HepG2 (cell line): ENCODE measurements around the gene DNAJC21. TPM values are rescaled to one million over a fixed set of nuclear protein-coding genes. Genes with fewer than 3 reads are reported as not detected.

Source experiments
- ATAC-seq: fragments of 200-7000 bp; cut with Tn5 transposase; 3 replicates; pipeline ENCODE4 v1.9.1; 2020; ENCODE audit warnings: mild to moderate bottlenecking, moderate library complexity
- BruUV-seq: library from RNA; stranded (reverse); fragments of 400-500 nt; replicated peaks from 2 replicates; lab custom pipeline; 2021; lab: Mats Ljungman, UMichigan
- CTCF ChIA-PET: fragments of 300-600 bp; formaldehyde crosslinking; extraction: SDS; loops from one replicate; lab custom pipeline; 2021; ENCODE audit warnings: low total read pairs, inconsistent platforms, low intra/inter-chr PET ratio; lab: Yijun Ruan, JAX
- POLR2A ChIA-PET: fragments of 350-600 bp; sonication (Branson Sonifier 250); formaldehyde crosslinking; loops from one replicate; lab custom pipeline; 2020; ENCODE audit warnings: antibody characterized with exemption, inconsistent platforms; lab: Yijun Ruan, JAX
- DNase-seq: peaks from one replicate; pipeline ENCODE4 v3.0.0-alpha.2; 2015; ENCODE audit warnings: low spot score
- FAIRE-seq: peaks from 3 replicates; lab custom pipeline; 2011; peaks lifted over from hg19 to GRCh38; lab: Jason Lieb, UNC
- H2AFZ ChIP-seq: one replicate; pipeline ENCODE4 v1.6.1; 2011; ENCODE audit warnings: low read length, inconsistent platforms
- H3K27ac ChIP-seq: fragments of 300-600 bp; 3 replicates; pipeline ENCODE4 v1.8.0; 2011; ENCODE audit warnings: mixed run types, mild to moderate bottlenecking, mixed read lengths, low read length, inconsistent platforms; ENCODE audit not compliant: insufficient read depth; ENCODE audit errors: extremely low read length
- H3K27me3 ChIP-seq, 2 experiments: fragments of 200-600 bp in 1 of 2; 2 replicates in 1 of 2; 3 replicates in 1 of 2; pipeline versions ENCODE4 v1.6.0 to v1.8.0; 2011; ENCODE audit warnings: low read length in 2 of 2, mild to moderate bottlenecking in 2 of 2, moderate library complexity in 2 of 2, inconsistent platforms in 1 of 2; ENCODE audit not compliant: insufficient read depth in 2 of 2, control insufficient read depth in 1 of 2
- H3K36me3 ChIP-seq, 2 experiments: fragments of 200-600 bp in 1 of 2; replicated peaks in 1 of 2; 2 replicates in 1 of 2; 3 replicates in 1 of 2; pipeline versions ENCODE4 v1.5.1 to v1.8.0; 2011; ENCODE audit warnings: low read length in 2 of 2, inconsistent platforms in 1 of 2; ENCODE audit not compliant: insufficient read depth in 2 of 2, control insufficient read depth in 1 of 2
- H3K4me1 ChIP-seq: 2 replicates; pipeline ENCODE4 v1.5.1; 2012; ENCODE audit warnings: low read length, inconsistent platforms; ENCODE audit not compliant: insufficient read depth
- H3K4me2 ChIP-seq: 2 replicates; pipeline ENCODE4 v1.6.0; 2011; ENCODE audit warnings: low read depth, low read length, inconsistent platforms
- H3K4me3 ChIP-seq, 3 experiments: fragments of 200-600 bp in 1 of 3; sonication (generic), shearing (Covaris generic) in 1 of 3; replicated peaks in 1 of 3; 2 replicates each; pipeline ENCODE4 v1.5.1; 2011 to 2016; ENCODE audit warnings: low read length in 3 of 3, inconsistent platforms in 2 of 3, low read depth in 2 of 3, mild to moderate bottlenecking in 2 of 3, control low read depth in 1 of 3, mixed read lengths in 1 of 3; ENCODE audit not compliant: insufficient read depth in 1 of 3
- H3K79me2 ChIP-seq: one replicate; pipeline ENCODE4 v1.6.1; 2011; ENCODE audit warnings: low read length, inconsistent platforms; ENCODE audit not compliant: insufficient read depth
- H3K9ac ChIP-seq: 2 replicates; pipeline ENCODE4 v1.6.0; 2011; ENCODE audit warnings: mild to moderate bottlenecking, low read depth, low read length, inconsistent platforms; ENCODE audit not compliant: insufficient read depth
- H3K9me3 ChIP-seq: 2 replicates; pipeline ENCODE4 v1.5.1; 2012; ENCODE audit warnings: mild to moderate bottlenecking, low read length
- H4K20me1 ChIP-seq: 2 replicates; pipeline ENCODE4 v1.6.0; 2011; ENCODE audit warnings: inconsistent platforms, mild to moderate bottlenecking, low read length, moderate library complexity; ENCODE audit not compliant: insufficient read depth
- CEBPB ChIP-seq: IDR thresholded peaks from 2 replicates; pipeline ENCODE4 v1.6.1; 2011; ENCODE audit warnings: low read depth, low read length, improper control_type of control experiment, borderline replicate concordance
- NFE2L2 ChIP-seq: fragments of 150-350 bp; IDR thresholded peaks from 2 replicates; pipeline ENCODE4 v1.6.1; 2014; ENCODE audit warnings: low read length
- NONO ChIP-seq, 2 experiments: fragments of 450-650 bp in 1 of 2; sonication (generic) in 1 of 2; formaldehyde crosslinking in 1 of 2; IDR thresholded peaks in 1 of 2; conservative IDR thresholded peaks in 1 of 2; 2 replicates each; pipeline versions ENCODE4 v1.6.1 to v1.8.0; 2017 to 2022; ENCODE audit warnings: mild to moderate bottlenecking in 1 of 2, missing genetic modification reagents in 1 of 2, moderate library complexity in 1 of 2
- NR2F6 ChIP-seq, 2 experiments: IDR thresholded peaks; 2 replicates each; pipeline ENCODE4 v1.6.1; 2016; ENCODE audit warnings: antibody characterized with exemption in 1 of 2, mild to moderate bottlenecking in 1 of 2
- ZNF121 ChIP-seq: sonication (generic); formaldehyde crosslinking; IDR thresholded peaks from 2 replicates; pipeline ENCODE4 v1.5.0; 2020; ENCODE audit warnings: mild to moderate bottlenecking, missing genetic modification reagents
- WGBS: methylation state at CpG from one replicate; pipeline ENCODE4 v1.1.6; 2017; ENCODE audit warnings: low lambda C conversion rate; 5-methylcytosine and 5-hydroxymethylcytosine counted together
- in situ Hi-C: cut with HindIII; loops from 2 replicates; pipeline ENCODE4 v1.10.0; 2017; ENCODE audit warnings: low pct_unique_long_range_greater_than_20kb; ENCODE audit not compliant: extremely low pct_ligation_motif_present
- intact Hi-C: fragments of 100-400 bp; cut with micrococcal nuclease; formaldehyde crosslinking; loops from one replicate; pipeline ENCODE4 v1.10.0; 2022; ENCODE audit not compliant: unreplicated experiment
- polyA plus RNA-seq, 8 experiments: library from polyadenylated mRNA; depleted of rRNA in 3 of 8; stranded (reverse) in 7 of 8; unstranded in 1 of 8; fragments of >200 nt; fragmentation: Illumina TruSeq in 4 of 8; extraction: Trizol in 4 of 8; gene quantifications; 2 replicates each; pipeline versions ENCODE4 v1.2.1 to v1.2.3, GENCODE V29; 2011 to 2016; ENCODE audit warnings: low read depth in 4 of 8, missing spikeins in 1 of 8, mixed read lengths in 1 of 8; ENCODE audit not compliant: insufficient read depth in 1 of 8
- total RNA-seq, 5 experiments: library from RNA; depleted of rRNA; stranded (reverse); fragments of >200 nt; fragmentation: Illumina TruSeq; extraction: Trizol; gene quantifications; 2 replicates each; pipeline ENCODE4 v1.2.3, GENCODE V29; 2016; ENCODE audit warnings: low read depth in 1 of 5
- TF ChIP-seq, protein P1 (sequence below): sonication (generic); formaldehyde crosslinking; IDR thresholded peaks from 2 replicates; pipeline ENCODE4 v1.5.0; 2020; ENCODE audit warnings: mild to moderate bottlenecking, missing genetic modification reagents
- TF ChIP-seq, protein P2 (sequence below): sonication (generic); formaldehyde crosslinking; IDR thresholded peaks from 2 replicates; pipeline ENCODE4 v1.4.0; 2020; ENCODE audit warnings: missing genetic modification reagents, mild to moderate bottlenecking, borderline replicate concordance
- TF ChIP-seq, protein P3 (sequence below): sonication (generic); formaldehyde crosslinking; conservative IDR thresholded peaks from 2 replicates; pipeline ENCODE4 v1.8.1; 2023; ENCODE audit warnings: missing genetic modification reagents
- TF ChIP-seq, protein P4 (sequence below): sonication (generic); formaldehyde crosslinking; IDR thresholded peaks from 2 replicates; pipeline ENCODE4 v1.4.0; 2020; ENCODE audit warnings: missing genetic modification reagents

Gene DNAJC21
- total and polyA plus RNA-seq, 2 of the 13 experiments (the other 11 are each of a cell fraction or from before 2014, with no cell fraction given) = 10.9 to 41.6 TPM

DNA sequence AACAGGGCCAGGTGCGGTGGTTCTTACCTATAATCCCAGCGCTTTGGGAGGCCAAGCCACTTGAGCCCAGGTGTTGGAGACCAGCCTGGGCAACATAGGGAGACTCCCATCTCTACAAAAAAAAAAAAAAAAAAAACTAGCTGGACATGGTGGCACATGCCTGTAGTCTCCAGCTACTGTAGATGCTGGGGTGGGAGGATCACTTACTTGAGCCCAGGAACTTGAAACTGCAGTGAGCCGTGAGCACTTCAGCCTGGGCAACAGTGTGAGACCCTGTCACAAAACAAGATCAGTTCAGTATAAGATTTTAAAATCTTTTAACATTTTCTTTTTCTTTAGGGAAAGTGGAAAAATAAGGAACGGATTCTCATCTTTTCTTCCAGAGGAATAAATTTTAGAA is 11.3 kb upstream of the DNAJC21 start:
- ATAC-seq = no peak
- Histone ChIP-seq H3K27me3 (no peaks in the 10 kb centered on the region; a peak in 1 of 5 replicates), H3K4me2 (peak overlapping the region; percentile 69), H3K9me3 (no peaks in the 10 kb centered on the region), H3K9ac (no peak overlapping the region), H3K79me2 (peaks cover 61% of the 10 kb centered on the region), H2AFZ (no peak overlapping the region), H3K4me3 (peak overlapping the region in 1 of 3 experiments; percentile 11; a peak in 1 of 6 replicates), H3K36me3 (peaks cover 2 to 35% of the 10 kb centered on the region in 2 experiments; a peak in 4 of 5 replicates), H3K4me1 (peaks cover 35% of the 10 kb centered on the region), H3K27ac (no peak overlapping the region), H4K20me1 (no peaks in the 10 kb centered on the region; the same call in 1 of the 2 replicates)
- in situ Hi-C loops = no loop called here
- DNase-seq = no peak
- WGBS = 91% methylated on average over 4 of the region's 4 CpGs
- POLR2A ChIA-PET = interaction anchor here (5.4 kb wide), 1 partner anchor 11 kb away, joined by 92 read pairs; the partner anchor contains the start of gene DNAJC21
- intact Hi-C loops = loop anchor here (5.0 kb wide), 1 partner anchor 261 kb away; the partner anchor contains the start of gene RAI14
- no peak for TF ChIP-seq NONO (IDR thresholded peaks at IDR 0.05)
- no peak for TF ChIP-seq NONO (CRISPR knock-in tag; conservative IDR thresholded peaks at IDR 0.05)
- TF ChIP-seq ZNF121 (CRISPR knock-in tag) = 0 out of 2 replicates have a peak, but pooled peaks have one; percentile 45
- BruUV-seq = no TSS peak
- FAIRE-seq = no peak
- CTCF ChIA-PET = no interaction called here

DNA sequence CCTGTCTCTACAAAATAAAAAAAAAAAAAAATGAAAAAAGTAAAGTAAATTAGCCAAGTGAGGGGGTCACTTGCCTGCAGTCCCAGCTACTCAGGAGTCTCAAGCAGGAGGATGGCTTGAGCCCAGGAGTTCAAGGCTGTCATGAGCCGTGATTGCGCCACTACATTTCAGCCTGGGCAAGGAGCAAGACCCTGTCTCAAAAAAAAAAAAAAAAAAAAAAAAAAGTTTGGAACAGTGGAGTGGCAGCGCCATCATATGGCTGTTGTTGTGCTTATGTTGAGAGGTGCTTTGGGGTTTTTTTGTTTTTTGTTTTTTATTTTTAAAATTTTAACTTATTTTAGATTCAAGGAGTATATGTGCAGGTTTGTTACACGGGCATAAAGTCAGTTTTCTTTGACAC is 10.3 kb upstream of the DNAJC21 start:
- FAIRE-seq (no peak), ATAC-seq (no peak), DNase-seq (no peak)
- no peak overlapping the region for H3K4me3 ChIP-seq
- no peak overlapping the region for H2AFZ ChIP-seq
- 92% methylated on average over 4 of the region's 4 CpGs for WGBS
- intact Hi-C loops = loop anchor here (5.0 kb wide), 1 partner anchor 262 kb away; the partner anchor contains the start of gene RAI14
- CTCF ChIA-PET = interaction anchor here (0.6 kb wide), 1 partner anchor 21 kb away, joined by 3 read pairs; no protein-coding TSS in a partner anchor
- H3K9me3 ChIP-seq = no peaks in the 10 kb centered on the region
- H3K9ac ChIP-seq = no peak overlapping the region
- peaks cover 50% of the 10 kb centered on the region for H3K79me2 ChIP-seq
- H3K4me1 ChIP-seq = peaks cover 24% of the 10 kb centered on the region
- H4K20me1 ChIP-seq = no peaks in the 10 kb centered on the region; the same call in 1 of the 2 replicates
- H3K36me3 ChIP-seq = peaks cover 5 to 45% of the 10 kb centered on the region in 2 experiments
- no peaks in the 10 kb centered on the region; a peak in 1 of 5 replicates for H3K27me3 ChIP-seq
- no TSS peak for BruUV-seq
- H3K27ac ChIP-seq = no peak overlapping the region
- H3K4me2 ChIP-seq = no peak overlapping the region
- POLR2A ChIA-PET = interaction anchor here (0.7 to 5.4 kb wide), 2 partner anchors 10 to 15 kb away, joined by 3 to 92 read pairs; partner anchors contain the start of gene DNAJC21
- in situ Hi-C loops = no loop called here
- TF ChIP-seq CEBPB (peak; percentile 28; the same call in 1 of the 2 replicates), NFE2L2 (no peak), ZNF121 (CRISPR knock-in tag) (peak; percentile 96), NR2F6 (IDR thresholded peaks at IDR 0.05) (no peak), NR2F6 (CRISPR knock-in tag; IDR thresholded peaks at IDR 0.05) (no peak)
- TF ChIP-seq, protein P1, sequence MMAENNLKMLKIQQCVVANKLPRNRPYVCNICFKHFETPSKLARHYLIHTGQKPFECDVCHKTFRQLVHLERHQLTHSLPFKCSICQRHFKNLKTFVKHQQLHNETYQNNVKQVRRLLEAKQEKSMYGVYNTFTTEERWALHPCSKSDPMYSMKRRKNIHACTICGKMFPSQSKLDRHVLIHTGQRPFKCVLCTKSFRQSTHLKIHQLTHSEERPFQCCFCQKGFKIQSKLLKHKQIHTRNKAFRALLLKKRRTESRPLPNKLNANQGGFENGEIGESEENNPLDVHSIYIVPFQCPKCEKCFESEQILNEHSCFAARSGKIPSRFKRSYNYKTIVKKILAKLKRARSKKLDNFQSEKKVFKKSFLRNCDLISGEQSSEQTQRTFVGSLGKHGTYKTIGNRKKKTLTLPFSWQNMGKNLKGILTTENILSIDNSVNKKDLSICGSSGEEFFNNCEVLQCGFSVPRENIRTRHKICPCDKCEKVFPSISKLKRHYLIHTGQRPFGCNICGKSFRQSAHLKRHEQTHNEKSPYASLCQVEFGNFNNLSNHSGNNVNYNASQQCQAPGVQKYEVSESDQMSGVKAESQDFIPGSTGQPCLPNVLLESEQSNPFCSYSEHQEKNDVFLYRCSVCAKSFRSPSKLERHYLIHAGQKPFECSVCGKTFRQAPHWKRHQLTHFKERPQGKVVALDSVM = peak; percentile 61; the same call in 1 of the 2 replicates
- TF ChIP-seq, protein P2, sequence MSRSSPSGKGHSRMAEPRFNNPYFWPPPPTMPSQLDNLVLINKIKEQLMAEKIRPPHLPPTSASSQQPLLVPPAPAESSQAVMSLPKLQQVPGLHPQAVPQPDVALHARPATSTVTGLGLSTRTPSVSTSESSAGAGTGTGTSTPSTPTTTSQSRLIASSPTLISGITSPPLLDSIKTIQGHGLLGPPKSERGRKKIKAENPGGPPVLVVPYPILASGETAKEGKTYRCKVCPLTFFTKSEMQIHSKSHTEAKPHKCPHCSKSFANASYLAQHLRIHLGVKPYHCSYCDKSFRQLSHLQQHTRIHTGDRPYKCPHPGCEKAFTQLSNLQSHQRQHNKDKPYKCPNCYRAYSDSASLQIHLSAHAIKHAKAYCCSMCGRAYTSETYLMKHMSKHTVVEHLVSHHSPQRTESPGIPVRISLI = peak; percentile 87
- TF ChIP-seq, protein P3, sequence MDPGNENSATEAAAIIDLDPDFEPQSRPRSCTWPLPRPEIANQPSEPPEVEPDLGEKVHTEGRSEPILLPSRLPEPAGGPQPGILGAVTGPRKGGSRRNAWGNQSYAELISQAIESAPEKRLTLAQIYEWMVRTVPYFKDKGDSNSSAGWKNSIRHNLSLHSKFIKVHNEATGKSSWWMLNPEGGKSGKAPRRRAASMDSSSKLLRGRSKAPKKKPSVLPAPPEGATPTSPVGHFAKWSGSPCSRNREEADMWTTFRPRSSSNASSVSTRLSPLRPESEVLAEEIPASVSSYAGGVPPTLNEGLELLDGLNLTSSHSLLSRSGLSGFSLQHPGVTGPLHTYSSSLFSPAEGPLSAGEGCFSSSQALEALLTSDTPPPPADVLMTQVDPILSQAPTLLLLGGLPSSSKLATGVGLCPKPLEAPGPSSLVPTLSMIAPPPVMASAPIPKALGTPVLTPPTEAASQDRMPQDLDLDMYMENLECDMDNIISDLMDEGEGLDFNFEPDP (CRISPR knock-in tag) = no peak
- TF ChIP-seq, protein P4, sequence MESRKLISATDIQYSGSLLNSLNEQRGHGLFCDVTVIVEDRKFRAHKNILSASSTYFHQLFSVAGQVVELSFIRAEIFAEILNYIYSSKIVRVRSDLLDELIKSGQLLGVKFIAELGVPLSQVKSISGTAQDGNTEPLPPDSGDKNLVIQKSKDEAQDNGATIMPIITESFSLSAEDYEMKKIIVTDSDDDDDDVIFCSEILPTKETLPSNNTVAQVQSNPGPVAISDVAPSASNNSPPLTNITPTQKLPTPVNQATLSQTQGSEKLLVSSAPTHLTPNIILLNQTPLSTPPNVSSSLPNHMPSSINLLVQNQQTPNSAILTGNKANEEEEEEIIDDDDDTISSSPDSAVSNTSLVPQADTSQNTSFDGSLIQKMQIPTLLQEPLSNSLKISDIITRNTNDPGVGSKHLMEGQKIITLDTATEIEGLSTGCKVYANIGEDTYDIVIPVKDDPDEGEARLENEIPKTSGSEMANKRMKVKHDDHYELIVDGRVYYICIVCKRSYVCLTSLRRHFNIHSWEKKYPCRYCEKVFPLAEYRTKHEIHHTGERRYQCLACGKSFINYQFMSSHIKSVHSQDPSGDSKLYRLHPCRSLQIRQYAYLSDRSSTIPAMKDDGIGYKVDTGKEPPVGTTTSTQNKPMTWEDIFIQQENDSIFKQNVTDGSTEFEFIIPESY (CRISPR knock-in tag) = peak; percentile 83
